Gastrocnemius medialis (tissue), 4 donors: Measurements from ENCODE around the gene SIL1. TPM values are rescaled to one million over a fixed set of nuclear protein-coding genes. Genes with fewer than 3 reads are reported as not detected.
A peak's percentile ranks its signal among the peaks of the same experiment; 100 is the strongest.

Experiments
- ATAC-seq, 2 donors: fragments of 150-250 bp; one replicate each; pipeline ENCODE4 v1.9.1; 2016
- DNase-seq, 2 donors: peaks; one replicate each; pipeline ENCODE4 v3.0.0-alpha.2; 2019
- H3K27ac ChIP-seq, 4 donors: fragments of 200-600 bp; sonication (generic); 1 replicate in 1 of 4; 2 replicates in 3 of 4; pipeline ENCODE4 v1.5.1; 2016 to 2018; ENCODE audit warnings: mild to moderate bottlenecking in 2 of 4, moderate library complexity in 1 of 4
- H3K27me3 ChIP-seq, 3 donors: fragments of 200-600 bp; sonication (generic) in 2 of 3; 1 replicate in 1 of 3; 2 replicates in 2 of 3; pipeline versions ENCODE4 v1.5.1 to v1.6.0; 2016 to 2019; ENCODE audit warnings: mild to moderate bottlenecking in 1 of 3, moderate library complexity in 1 of 3
- H3K36me3 ChIP-seq, 2 donors: fragments of 200-600 bp; sonication (generic) in 1 of 2; one replicate each; pipeline ENCODE4 v1.5.1; 2017 to 2018
- H3K4me1 ChIP-seq, 2 donors: fragments of 200-600 bp; sonication (generic) in 1 of 2; one replicate each; pipeline ENCODE4 v1.5.1; 2016 to 2017; ENCODE audit warnings: mild to moderate bottlenecking in 2 of 2
- H3K4me3 ChIP-seq, 4 donors: fragments of 200-600 bp; sonication (generic) in 3 of 4; 1 replicate in 1 of 4; 2 replicates in 3 of 4; pipeline ENCODE4 v1.5.1; 2016 to 2019; ENCODE audit warnings: mild to moderate bottlenecking in 2 of 4
- H3K9me3 ChIP-seq, 3 donors: fragments of 200-600 bp; sonication (generic) in 2 of 3; 1 replicate in 1 of 3; 2 replicates in 2 of 3; pipeline ENCODE4 v1.5.1; 2016 to 2019
- CTCF ChIP-seq, 5 experiments: fragments of 450-650 bp in 3 of 5; fragments of 200-600 bp in 2 of 5; sonication (generic) in 2 of 5; IDR thresholded peaks in 4 of 5; conservative IDR thresholded peaks in 1 of 5; 1 replicate in 4 of 5; 2 replicates in 1 of 5; pipeline ENCODE4 v1.5.1; 2016 to 2019; ENCODE audit warnings: antibody characterized with exemption in 5 of 5, mild to moderate bottlenecking in 3 of 5, moderate library complexity in 3 of 5
- POLR2A ChIP-seq, 2 donors: fragments of 450-650 bp; IDR thresholded peaks; one replicate each; pipeline ENCODE4 v1.6.1; 2017; ENCODE audit warnings: antibody characterized with exemption in 2 of 2, mild to moderate bottlenecking in 2 of 2, moderate library complexity in 2 of 2
- in situ Hi-C, 4 donors: fragments of 200-750 bp; cut with MboI; loops; one replicate each; pipeline versions ENCODE4 v1.15.0 to v1.8.0; 2017; ENCODE audit warnings: low sequenced_read_pairs in 4 of 4
- intact Hi-C: fragments of 100-400 bp; cut with DNase I; formaldehyde crosslinking; loops from one replicate; pipeline ENCODE4 v1.15.1; 2023; ENCODE audit warnings: low total_unique reads
- total RNA-seq, 4 donors: library from RNA; depleted of rRNA; stranded (reverse); fragments of >200 nt; gene quantifications; one replicate each; pipeline versions ENCODE4 v1.1.0 to v1.2.3, GENCODE V29; 2016

Gene SIL1
- total RNA-seq, 4 donors from 2014 or later: 36.6 to 52.6 (median 48.2) TPM

DNA sequence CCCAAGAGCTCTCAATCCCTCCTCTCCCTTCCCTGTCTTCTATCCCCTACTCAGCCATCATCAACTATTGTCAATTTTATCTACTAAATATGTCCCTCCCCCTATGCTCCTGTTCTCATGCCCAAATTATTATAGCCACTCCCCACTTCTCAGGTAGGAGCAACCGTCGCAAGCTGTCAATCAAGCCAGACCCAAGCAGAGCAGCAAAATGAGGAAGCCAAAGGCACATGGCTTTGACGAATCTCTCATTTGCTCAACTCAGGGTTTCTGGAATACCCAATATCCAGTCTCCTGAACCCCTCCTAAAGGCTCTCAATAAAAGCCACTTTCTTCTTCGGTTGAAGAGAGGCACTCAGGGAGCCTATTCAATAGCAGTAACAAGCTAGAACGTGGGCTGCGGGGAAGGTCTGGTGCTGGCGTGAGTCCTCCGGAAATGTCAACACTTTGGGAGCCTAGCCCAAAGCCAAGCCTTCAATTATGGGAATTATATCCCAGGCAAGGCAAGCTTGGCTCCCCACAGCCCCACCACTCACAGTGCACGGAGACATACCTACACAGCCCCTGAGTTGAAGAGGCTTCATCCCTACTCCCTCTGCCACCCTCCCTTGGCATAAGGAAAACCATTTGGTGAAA, 47.7 kb downstream of the SIL1 start:
- no peak for TF ChIP-seq POLR2A (IDR thresholded peaks at IDR 0.05)
- TF ChIP-seq CTCF (IDR thresholded peaks at IDR 0.05 in 4 of 5, conservative IDR thresholded peaks at IDR 0.05 in 1 of 5): no peak
- DNase-seq: no peak
- no peaks in the 10 kb centered on the region for H3K27me3 ChIP-seq
- peaks cover 26 to 39% of the 10 kb centered on the region in 2 donors for H3K4me1 ChIP-seq
- intact Hi-C loops: no loop called here
- H3K9me3 ChIP-seq: no peaks in the 10 kb centered on the region
- H3K4me3 ChIP-seq: no peak overlapping the region
- H3K27ac ChIP-seq: no peak overlapping the region
- in situ Hi-C loops: no loop called here
- no peaks in the 10 kb centered on the region for H3K36me3 ChIP-seq
- ATAC-seq: no peak

DNA sequence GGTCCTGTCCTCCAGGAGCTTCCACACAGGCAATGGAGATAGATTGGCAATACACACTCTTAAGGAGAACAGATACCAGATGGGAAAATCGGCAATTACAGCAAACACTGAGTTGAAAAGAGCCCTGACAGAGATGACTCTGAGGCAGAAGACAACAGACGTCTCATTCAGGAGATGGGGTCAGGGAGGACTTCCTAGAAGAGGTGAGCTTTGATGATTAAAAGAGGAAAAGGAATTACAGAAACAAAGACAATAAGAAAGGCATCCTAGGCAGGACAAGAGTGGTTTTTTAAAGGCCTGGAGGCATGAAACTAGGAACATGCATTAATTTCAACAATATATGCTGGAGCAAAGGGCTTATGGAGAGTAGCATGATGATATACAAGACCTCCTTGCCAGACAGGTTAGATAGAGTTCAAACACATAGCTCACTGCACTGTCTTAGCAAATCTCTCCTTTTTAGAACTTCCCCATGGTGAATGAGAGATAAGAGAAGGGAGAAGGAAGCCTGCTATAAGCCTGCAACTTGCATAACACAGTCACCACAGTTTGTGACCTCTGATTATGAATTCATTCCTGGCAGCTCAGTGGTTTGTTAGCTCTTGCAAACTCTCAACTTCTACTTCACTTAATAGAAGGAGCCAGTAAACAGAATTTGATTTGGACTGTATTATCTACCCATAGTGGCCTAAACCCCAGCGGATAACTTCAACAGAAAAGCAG, 48.5 kb downstream of the SIL1 start:
- Histone ChIP-seq H3K36me3 (no peaks in the 10 kb centered on the region), H3K27me3 (no peaks in the 10 kb centered on the region), H3K27ac (no peak overlapping the region), H3K4me3 (no peak overlapping the region), H3K9me3 (no peaks in the 10 kb centered on the region), H3K4me1 (peaks cover 22 to 39% of the 10 kb centered on the region in 2 donors)
- no peak for DNase-seq
- intact Hi-C loops: no loop called here
- no peak for ATAC-seq
- in situ Hi-C loops: no loop called here
- TF ChIP-seq CTCF (IDR thresholded peaks at IDR 0.05 in 4 of 5, conservative IDR thresholded peaks at IDR 0.05 in 1 of 5): no peak
- no peak for TF ChIP-seq POLR2A (IDR thresholded peaks at IDR 0.05)

DNA sequence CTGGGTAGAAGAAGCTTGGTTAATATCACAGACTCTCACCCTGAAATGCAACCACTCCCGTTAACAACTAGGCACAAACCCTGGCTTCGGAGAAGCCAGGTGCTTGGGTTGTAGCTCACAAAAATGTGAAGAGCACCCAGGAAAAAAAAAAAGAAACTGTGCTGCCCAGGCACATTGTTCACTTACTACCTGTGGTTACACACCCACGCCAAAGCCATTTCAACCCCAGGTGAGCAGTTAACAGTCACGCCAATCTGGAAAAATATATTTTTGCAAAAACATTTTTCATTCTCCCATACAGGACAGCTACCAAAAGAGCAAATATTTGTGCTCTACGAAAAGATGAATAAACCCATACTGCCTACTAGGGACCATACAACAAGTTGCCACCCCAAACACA, 49.2 kb downstream of the SIL1 start:
- Histone ChIP-seq H3K9me3 (no peaks in the 10 kb centered on the region), H3K27ac (no peak overlapping the region), H3K36me3 (no peaks in the 10 kb centered on the region), H3K27me3 (no peaks in the 10 kb centered on the region), H3K4me3 (no peak overlapping the region), H3K4me1 (peaks cover 22 to 39% of the 10 kb centered on the region in 2 donors)
- in situ Hi-C loops: no loop called here
- no peak for DNase-seq
- intact Hi-C loops: no loop called here
- no peak for ATAC-seq
- TF ChIP-seq CTCF (IDR thresholded peaks at IDR 0.05 in 4 of 5, conservative IDR thresholded peaks at IDR 0.05 in 1 of 5) (no peak), POLR2A (IDR thresholded peaks at IDR 0.05) (no peak)

DNA sequence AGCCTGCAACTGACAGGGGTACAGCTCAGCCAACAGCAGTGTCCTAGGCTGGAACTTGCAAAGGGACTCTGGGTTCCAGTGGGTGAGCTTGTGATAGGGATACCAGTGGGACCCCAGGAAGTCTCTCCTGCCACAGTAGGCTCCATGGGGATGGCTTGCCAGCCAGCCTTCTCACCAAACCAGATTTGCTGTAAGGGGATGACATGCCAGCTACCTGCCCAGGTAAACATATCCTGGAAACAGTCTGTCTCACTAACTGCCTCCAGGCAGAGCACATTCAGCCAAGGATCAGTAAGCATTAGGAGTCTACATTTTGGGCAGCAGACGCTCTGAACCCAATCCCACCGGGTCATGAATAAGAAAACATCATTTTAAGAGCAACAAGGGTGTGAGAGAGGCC, 49.9 kb downstream of the SIL1 start:
- ATAC-seq (no peak), DNase-seq (no peak)
- Histone ChIP-seq H3K4me1 (peaks cover 22 to 39% of the 10 kb centered on the region in 2 donors), H3K27me3 (no peaks in the 10 kb centered on the region), H3K9me3 (no peaks in the 10 kb centered on the region), H3K27ac (peak overlapping the region in 2 of 4 donors; percentile 64 to 66), H3K4me3 (no peak overlapping the region), H3K36me3 (no peaks in the 10 kb centered on the region)
- in situ Hi-C loops: no loop called here
- intact Hi-C loops: no loop called here
- no peak for TF ChIP-seq POLR2A (IDR thresholded peaks at IDR 0.05)
- no peak for TF ChIP-seq CTCF (IDR thresholded peaks at IDR 0.05 in 4 of 5, conservative IDR thresholded peaks at IDR 0.05 in 1 of 5)
